OCI-LY7 (cell line): Measurements from ENCODE around the gene FOXF1. TPM values are rescaled to one million over a fixed set of nuclear protein-coding genes. Genes with fewer than 3 reads are reported as not detected.

Experiments used
- BruUV-seq: library from RNA; stranded (reverse); fragments of 400-500 nt; replicated peaks from 2 replicates; lab custom pipeline; 2021; lab: Mats Ljungman, UMichigan
- CTCF ChIA-PET: fragments of 300-600 bp; sonication (Branson Sonifier 250); formaldehyde crosslinking; loops from one replicate; lab custom pipeline; 2022; ENCODE audit warnings: antibody characterized with exemption; ENCODE audit not compliant: unreplicated experiment; lab: Charles Lee
- POLR2A ChIA-PET: fragments of 300-600 bp; sonication (Branson Sonifier 250); formaldehyde crosslinking; loops from one replicate; lab custom pipeline; 2022; ENCODE audit warnings: antibody characterized with exemption; lab: Charles Lee
- DNase-seq: peaks from one replicate; pipeline ENCODE4 v3.0.0-alpha.2; 2015; ENCODE audit warnings: low spot score
- H2AFZ ChIP-seq: fragments of 200-600 bp; sonication (generic), shearing (Covaris generic); 2 replicates; pipeline ENCODE4 v1.6.1; 2014; ENCODE audit warnings: mild to moderate bottlenecking, antibody characterized with exemption, low read length, moderate library complexity
- H3K27ac ChIP-seq: fragments of 200-600 bp; sonication (generic); 2 replicates; pipeline ENCODE4 v1.5.1; 2014; ENCODE audit warnings: mixed run types, low read depth, mild to moderate bottlenecking, moderate library complexity, low read length, inconsistent platforms; ENCODE audit not compliant: poor library complexity, severe bottlenecking
- H3K36me3 ChIP-seq: fragments of 200-600 bp; sonication (generic); 2 replicates; pipeline ENCODE4 v1.6.1; 2014; ENCODE audit warnings: mild to moderate bottlenecking, antibody characterized with exemption, low read length, moderate library complexity, mixed read lengths; ENCODE audit not compliant: insufficient read depth
- H3K4me1 ChIP-seq: fragments of 200-600 bp; sonication (generic); 2 replicates; pipeline ENCODE4 v1.5.1; 2014; ENCODE audit warnings: mild to moderate bottlenecking, low read length; ENCODE audit not compliant: insufficient read depth, poor library complexity, severe bottlenecking
- H3K4me2 ChIP-seq: fragments of 200-600 bp; sonication (generic); 2 replicates; pipeline ENCODE4 v1.6.1; 2014; ENCODE audit warnings: mild to moderate bottlenecking, low read length
- H3K4me3 ChIP-seq: fragments of 200-600 bp; sonication (generic); 2 replicates; pipeline ENCODE4 v1.5.1; 2014; ENCODE audit warnings: mild to moderate bottlenecking, low read depth, low read length; ENCODE audit not compliant: poor library complexity, severe bottlenecking
- H3K79me2 ChIP-seq: fragments of 200-600 bp; sonication (generic); 2 replicates; pipeline ENCODE4 v1.6.1; 2016; ENCODE audit warnings: low read depth, mild to moderate bottlenecking, low read length, moderate library complexity, mixed read lengths; ENCODE audit not compliant: insufficient read depth
- H3K9me2 ChIP-seq: fragments of 200-600 bp; sonication (generic); 2 replicates; pipeline ENCODE4 v1.6.1; 2016; ENCODE audit warnings: mild to moderate bottlenecking, low read length, mixed read lengths; ENCODE audit not compliant: insufficient read depth
- H3K9me3 ChIP-seq: fragments of 200-600 bp; sonication (generic); 2 replicates; pipeline ENCODE4 v1.6.1; 2014; ENCODE audit warnings: mild to moderate bottlenecking, mixed run types, low read length, mixed read lengths
- H4K20me1 ChIP-seq: fragments of 200-600 bp; sonication (generic); 2 replicates; pipeline ENCODE4 v1.6.1; 2014; ENCODE audit warnings: mild to moderate bottlenecking, antibody characterized with exemption, low read length, moderate library complexity, mixed read lengths; ENCODE audit not compliant: insufficient read depth
- EZH2phosphoT487 ChIP-seq: fragments of 200-600 bp; sonication (generic); IDR thresholded peaks from 2 replicates; pipeline ENCODE4 v1.6.1; 2018; ENCODE audit warnings: low read depth, borderline replicate concordance, mild to moderate bottlenecking, mixed run types, antibody characterized with exemption, low read length, moderate library complexity, mixed read lengths
- intact Hi-C: fragments of 100-400 bp; cut with micrococcal nuclease; formaldehyde crosslinking; loops from one replicate; pipeline ENCODE4 v1.10.0; 2022; ENCODE audit not compliant: unreplicated experiment
- total RNA-seq, 2 experiments: library from RNA; depleted of rRNA in 1 of 2; stranded (reverse); fragments of >200 nt in 1 of 2; shearing (Covaris generic) in 1 of 2; gene quantifications; 2 replicates each; pipeline ENCODE4 v1.2.3, GENCODE V29; 2014 to 2022
- TF ChIP-seq, protein P1 (sequence below): fragments of 200-600 bp; sonication (generic); conservative IDR thresholded peaks from 2 replicates; pipeline ENCODE4 v1.5.1; 2014; ENCODE audit warnings: mild to moderate bottlenecking, antibody characterized with exemption, low read length, moderate library complexity, mixed read lengths

The FOXF1 gene
- total RNA-seq, 2 experiments from 2014 or later = not detected

DNA sequence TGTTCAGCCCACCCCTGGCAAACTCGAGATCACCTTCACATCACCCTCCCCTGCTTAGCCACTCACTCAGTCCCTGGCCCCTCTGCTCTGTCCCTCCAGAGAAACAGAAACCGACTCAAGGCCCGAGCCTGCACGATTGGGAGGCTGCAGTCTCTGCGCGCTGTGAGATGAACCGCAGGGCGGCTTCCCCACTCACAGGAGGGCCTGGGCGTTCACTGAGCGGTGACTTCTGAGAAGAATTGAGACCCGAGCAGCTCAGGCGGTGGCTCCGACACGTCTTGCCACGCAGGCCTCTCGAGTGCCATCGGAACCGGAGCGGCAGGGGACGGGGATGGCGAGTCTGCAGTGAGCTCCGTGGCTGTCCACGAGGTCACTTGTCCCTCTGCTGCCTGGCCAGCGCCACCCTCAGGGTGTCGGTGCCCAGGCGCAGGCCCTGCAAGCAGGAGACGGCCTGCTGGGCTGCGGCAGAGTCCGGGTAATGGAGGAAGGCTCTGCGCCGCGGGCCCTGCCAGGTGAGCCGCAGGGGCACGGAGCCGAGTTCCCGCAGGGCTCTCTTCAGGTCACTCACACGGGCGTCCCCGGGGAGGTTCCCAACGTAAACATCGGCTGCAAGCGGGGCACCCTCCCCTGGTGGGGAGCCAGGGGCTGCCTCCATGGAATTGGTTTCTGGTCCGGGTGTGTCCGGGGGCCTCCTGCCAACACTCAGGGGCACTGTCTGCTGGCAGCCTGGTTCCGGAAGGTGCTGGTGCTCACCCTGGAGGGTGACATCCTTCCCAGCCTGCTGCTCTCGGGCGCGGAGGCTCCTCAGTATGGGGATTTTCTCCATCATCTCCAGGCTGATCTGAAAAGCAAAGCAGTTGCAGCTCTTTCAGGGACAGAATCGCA, 21.6 kb downstream of the FOXF1 start:
- POLR2A ChIA-PET = interaction anchor here (0.7 kb wide), 1 partner anchor 108 kb away, joined by 3 read pairs; no protein-coding TSS in a partner anchor
- TF ChIP-seq EZH2phosphoT487 = no peak
- TF ChIP-seq, protein P1, sequence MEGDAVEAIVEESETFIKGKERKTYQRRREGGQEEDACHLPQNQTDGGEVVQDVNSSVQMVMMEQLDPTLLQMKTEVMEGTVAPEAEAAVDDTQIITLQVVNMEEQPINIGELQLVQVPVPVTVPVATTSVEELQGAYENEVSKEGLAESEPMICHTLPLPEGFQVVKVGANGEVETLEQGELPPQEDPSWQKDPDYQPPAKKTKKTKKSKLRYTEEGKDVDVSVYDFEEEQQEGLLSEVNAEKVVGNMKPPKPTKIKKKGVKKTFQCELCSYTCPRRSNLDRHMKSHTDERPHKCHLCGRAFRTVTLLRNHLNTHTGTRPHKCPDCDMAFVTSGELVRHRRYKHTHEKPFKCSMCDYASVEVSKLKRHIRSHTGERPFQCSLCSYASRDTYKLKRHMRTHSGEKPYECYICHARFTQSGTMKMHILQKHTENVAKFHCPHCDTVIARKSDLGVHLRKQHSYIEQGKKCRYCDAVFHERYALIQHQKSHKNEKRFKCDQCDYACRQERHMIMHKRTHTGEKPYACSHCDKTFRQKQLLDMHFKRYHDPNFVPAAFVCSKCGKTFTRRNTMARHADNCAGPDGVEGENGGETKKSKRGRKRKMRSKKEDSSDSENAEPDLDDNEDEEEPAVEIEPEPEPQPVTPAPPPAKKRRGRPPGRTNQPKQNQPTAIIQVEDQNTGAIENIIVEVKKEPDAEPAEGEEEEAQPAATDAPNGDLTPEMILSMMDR = no peak
- no TSS peak for BruUV-seq
- Histone ChIP-seq H4K20me1 (no peaks in the 10 kb centered on the region), H3K4me1 (no peaks in the 10 kb centered on the region), H3K4me3 (no peak overlapping the region), H3K4me2 (no peak overlapping the region), H3K36me3 (no peaks in the 10 kb centered on the region), H3K9me3 (no peaks in the 10 kb centered on the region), H2AFZ (no peak overlapping the region), H3K79me2 (no peaks in the 10 kb centered on the region), H3K9me2 (no peaks in the 10 kb centered on the region), H3K27ac (no peak overlapping the region)
- intact Hi-C loops = no loop called here
- no peak for DNase-seq
- CTCF ChIA-PET = no interaction called here

DNA sequence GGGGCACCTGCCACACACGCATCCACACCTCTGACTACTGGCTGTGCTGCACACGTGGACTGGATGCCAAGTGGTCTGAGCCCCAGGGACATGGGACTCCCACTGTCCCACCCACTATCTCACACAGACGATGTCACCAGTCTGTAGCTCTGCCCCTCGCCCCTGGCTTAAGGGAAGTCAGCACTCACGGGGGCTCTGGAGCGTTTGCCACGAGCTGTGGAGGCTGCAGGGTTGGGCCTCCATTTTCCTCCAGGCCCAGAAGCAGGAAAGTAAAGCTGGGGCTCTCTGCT, 22.1 kb downstream of the FOXF1 start:
- H3K9me3 ChIP-seq = no peaks in the 10 kb centered on the region
- BruUV-seq = no TSS peak
- intact Hi-C loops = no loop called here
- H3K27ac ChIP-seq = no peak overlapping the region
- no peaks in the 10 kb centered on the region for H3K36me3 ChIP-seq
- no peak overlapping the region for H3K4me2 ChIP-seq
- no peaks in the 10 kb centered on the region for H3K79me2 ChIP-seq
- ChIA-PET POLR2A (no interaction called here), CTCF (no interaction called here)
- H4K20me1 ChIP-seq = no peaks in the 10 kb centered on the region
- H2AFZ ChIP-seq = no peak overlapping the region
- H3K9me2 ChIP-seq = no peaks in the 10 kb centered on the region
- DNase-seq = no peak
- no peak overlapping the region for H3K4me3 ChIP-seq
- TF ChIP-seq, protein P1 = no peak
- TF ChIP-seq EZH2phosphoT487 = no peak
- H3K4me1 ChIP-seq = no peaks in the 10 kb centered on the region

DNA sequence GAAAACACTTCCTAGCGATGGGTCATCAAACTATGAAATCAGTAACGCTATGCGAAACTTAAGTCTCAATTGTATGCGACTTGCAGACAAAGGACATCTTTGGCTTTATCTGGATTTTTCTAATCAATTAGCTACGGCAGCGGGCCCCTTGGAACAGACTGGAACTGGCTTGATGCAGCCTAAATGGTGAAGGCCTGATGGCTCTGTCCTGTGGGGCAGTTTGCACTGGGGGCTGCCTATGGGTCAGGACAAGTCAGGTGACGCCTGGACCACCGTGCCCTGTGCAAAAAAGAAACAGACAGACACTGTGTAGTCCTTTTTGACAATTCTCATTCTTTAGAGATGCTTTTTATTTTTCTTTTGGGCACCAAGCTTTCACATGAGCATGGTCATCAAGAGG, 22.7 kb downstream of the FOXF1 start:
- Histone ChIP-seq H3K36me3 (no peaks in the 10 kb centered on the region), H3K4me3 (no peak overlapping the region), H3K79me2 (no peaks in the 10 kb centered on the region), H3K9me2 (no peaks in the 10 kb centered on the region), H3K4me1 (no peaks in the 10 kb centered on the region), H4K20me1 (no peaks in the 10 kb centered on the region), H3K9me3 (no peaks in the 10 kb centered on the region), H3K4me2 (no peak overlapping the region), H3K27ac (no peak overlapping the region), H2AFZ (no peak overlapping the region)
- intact Hi-C loops = no loop called here
- BruUV-seq = no TSS peak
- CTCF ChIA-PET = no interaction called here
- DNase-seq = no peak
- POLR2A ChIA-PET = interaction anchor here (0.6 kb wide), 1 partner anchor 217 kb away, joined by 3 read pairs; no protein-coding TSS in a partner anchor
- TF ChIP-seq, protein P1 = no peak
